Upper lobe of left lung (tissue), 4 donors: ENCODE data around the gene ENTPD6.

Experiments used
- EP300 ChIP-seq, 4 donors: sonication (generic); formaldehyde crosslinking; IDR thresholded peaks; one replicate each; pipeline ENCODE4 v1.5.1; 2017; ENCODE audit warnings: antibody characterized with exemption in 4 of 4, control low read depth in 2 of 4
- POLR2A ChIP-seq, 4 donors: fragments of 450-650 bp; IDR thresholded peaks; one replicate each; pipeline ENCODE4 v1.5.1; 2016 to 2017; ENCODE audit warnings: antibody characterized with exemption in 4 of 4, mild to moderate bottlenecking in 2 of 4
- POLR2AphosphoS5 ChIP-seq, 2 donors: sonication (generic); formaldehyde crosslinking; IDR thresholded peaks; one replicate each; pipeline ENCODE4 v1.5.1; 2017; ENCODE audit warnings: antibody characterized with exemption in 2 of 2
- TF ChIP-seq, protein P1 (sequence below), 6 experiments: fragments of 450-650 bp in 4 of 6; fragments of 200-600 bp in 2 of 6; sonication (generic) in 2 of 6; IDR thresholded peaks; one replicate each; pipeline ENCODE4 v1.5.1; 2016 to 2019; ENCODE audit warnings: antibody characterized with exemption in 6 of 6

DNA sequence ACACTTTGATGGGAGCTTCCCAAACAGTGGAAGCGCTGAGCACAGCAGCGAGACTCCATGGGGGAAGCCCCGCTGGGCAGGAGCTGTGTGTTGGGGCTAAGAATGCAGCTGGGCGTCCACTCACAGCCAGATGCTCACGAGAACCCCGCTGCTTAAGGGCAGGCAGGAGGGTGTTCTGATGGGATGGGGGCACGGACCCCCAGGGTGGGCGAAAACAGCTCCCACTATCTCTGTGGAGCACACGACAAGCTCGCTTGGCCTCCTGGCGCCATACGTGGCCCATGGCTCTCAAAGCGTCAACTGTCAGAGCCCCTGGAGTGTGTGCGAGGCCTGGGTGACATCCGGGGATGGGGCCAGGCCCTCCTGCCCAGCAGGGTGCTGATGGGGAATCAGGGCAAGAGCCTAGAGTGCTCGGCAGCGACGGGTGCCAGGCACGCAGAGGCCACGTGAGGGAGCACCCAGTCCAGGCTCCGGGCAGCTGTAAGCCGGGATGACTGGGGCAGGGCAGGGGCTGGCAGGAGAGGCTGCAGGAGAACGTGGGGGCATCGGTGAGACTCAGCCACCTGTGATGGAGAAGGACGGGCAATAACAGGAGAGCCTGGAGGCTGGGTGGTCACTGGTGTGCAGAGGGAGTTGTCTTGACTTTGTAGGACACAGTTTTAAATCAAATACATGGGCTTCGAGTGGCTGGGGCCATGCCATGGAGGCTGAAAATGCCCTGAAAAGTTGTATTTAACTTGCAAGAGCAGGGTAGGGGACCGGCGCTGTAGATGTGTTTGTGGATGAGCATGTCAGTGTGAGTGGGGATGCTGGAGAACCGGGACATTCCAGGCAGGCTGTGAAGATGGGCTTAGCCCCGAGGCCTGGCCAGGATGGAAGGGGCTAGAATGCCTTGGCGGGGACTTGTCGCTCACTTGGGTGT lies 79.6 kb downstream of the ENTPD6 start:
- TF ChIP-seq, protein P1, sequence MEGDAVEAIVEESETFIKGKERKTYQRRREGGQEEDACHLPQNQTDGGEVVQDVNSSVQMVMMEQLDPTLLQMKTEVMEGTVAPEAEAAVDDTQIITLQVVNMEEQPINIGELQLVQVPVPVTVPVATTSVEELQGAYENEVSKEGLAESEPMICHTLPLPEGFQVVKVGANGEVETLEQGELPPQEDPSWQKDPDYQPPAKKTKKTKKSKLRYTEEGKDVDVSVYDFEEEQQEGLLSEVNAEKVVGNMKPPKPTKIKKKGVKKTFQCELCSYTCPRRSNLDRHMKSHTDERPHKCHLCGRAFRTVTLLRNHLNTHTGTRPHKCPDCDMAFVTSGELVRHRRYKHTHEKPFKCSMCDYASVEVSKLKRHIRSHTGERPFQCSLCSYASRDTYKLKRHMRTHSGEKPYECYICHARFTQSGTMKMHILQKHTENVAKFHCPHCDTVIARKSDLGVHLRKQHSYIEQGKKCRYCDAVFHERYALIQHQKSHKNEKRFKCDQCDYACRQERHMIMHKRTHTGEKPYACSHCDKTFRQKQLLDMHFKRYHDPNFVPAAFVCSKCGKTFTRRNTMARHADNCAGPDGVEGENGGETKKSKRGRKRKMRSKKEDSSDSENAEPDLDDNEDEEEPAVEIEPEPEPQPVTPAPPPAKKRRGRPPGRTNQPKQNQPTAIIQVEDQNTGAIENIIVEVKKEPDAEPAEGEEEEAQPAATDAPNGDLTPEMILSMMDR (IDR thresholded peaks at IDR 0.05) = no peak
- TF ChIP-seq POLR2AphosphoS5 (IDR thresholded peaks at IDR 0.05) (no peak), POLR2A (IDR thresholded peaks at IDR 0.05) (no peak), EP300 (IDR thresholded peaks at IDR 0.05) (no peak)
